NCI-H526 (cell line): ENCODE results near the gene TEKT2.

Experiments used
- DNase-seq, 2 experiments: peaks; one replicate each; lab custom pipeline; 2025; lab: John Stamatoyannopoulos, UW

The TEKT2 gene

DNA sequence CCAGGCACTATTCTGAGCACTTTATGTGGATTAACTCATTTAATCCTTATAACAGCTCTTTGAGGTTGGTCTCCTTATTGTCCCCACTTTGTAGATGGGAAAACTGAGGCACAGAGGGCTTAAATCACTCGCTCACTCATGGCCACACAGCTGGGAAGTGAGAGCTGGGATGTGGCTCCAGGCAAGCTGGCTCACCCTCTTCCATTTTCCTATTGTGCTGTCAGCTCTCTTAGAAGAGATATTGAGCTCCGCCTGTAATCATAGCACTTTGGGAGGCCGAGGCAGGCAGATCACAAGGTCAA lies 45.0 kb downstream of the TEKT2 start:
- no peak for DNase-seq

DNA sequence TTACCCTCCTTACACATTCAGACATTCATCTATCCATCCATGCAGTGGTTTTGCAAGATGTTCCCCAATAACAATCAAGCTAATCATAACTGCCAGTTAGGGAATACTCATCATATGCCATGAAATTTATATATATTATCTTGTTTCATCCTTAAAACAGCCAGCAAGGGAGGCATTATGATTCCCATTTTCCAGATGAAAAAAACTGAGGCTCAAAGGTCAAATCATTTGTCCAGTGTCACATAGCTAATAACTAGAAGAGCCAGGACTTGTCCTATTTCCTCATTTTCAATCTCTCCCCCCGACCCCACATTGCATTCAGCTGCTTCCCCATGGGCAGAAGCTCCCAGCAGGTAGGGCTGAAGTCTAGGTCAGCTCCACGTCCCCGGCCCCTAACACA lies 48.1 kb downstream of the TEKT2 start:
- DNase-seq, result no peak

DNA sequence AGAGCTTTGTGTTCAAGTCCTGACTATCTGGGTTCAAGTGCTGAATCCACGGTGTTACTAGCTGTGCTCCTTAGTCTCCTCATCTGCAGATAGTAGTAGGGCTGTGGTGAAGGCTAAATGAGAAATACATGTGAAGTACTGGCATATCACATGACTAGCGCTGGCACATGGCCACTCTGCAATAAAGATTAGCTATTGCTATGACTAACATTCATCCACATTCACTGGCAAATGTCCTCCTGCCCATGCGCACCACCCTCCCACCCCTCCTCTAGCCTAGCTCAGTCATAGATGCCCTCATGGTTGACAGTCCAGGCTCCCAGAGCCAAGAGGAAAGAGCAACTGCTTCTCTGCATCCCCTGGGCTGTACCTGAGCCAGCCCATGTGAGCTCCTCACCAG lies 49.6 kb downstream of the TEKT2 start:
- DNase-seq, result no peak

DNA sequence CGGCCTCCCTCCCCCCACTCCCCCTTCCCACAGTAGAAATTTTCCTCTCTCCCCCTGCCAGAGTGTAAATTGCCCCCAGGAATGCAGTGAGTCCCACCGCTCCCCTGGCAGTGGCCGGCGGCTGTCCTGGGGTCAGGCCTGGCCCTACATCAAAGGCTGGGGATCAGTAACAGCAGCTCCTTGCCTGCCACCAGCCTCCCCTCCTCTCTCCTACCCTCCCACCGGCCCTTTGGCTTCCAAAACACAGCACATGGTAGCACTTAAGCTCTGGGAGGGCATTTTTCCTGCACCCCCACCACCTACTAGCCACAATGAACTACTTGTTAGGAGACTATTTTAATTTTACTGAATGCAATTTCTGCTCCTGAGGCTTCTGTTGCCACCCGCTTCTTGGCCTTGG lies 50.1 kb downstream of the TEKT2 start:
- DNase-seq, result no peak

DNA sequence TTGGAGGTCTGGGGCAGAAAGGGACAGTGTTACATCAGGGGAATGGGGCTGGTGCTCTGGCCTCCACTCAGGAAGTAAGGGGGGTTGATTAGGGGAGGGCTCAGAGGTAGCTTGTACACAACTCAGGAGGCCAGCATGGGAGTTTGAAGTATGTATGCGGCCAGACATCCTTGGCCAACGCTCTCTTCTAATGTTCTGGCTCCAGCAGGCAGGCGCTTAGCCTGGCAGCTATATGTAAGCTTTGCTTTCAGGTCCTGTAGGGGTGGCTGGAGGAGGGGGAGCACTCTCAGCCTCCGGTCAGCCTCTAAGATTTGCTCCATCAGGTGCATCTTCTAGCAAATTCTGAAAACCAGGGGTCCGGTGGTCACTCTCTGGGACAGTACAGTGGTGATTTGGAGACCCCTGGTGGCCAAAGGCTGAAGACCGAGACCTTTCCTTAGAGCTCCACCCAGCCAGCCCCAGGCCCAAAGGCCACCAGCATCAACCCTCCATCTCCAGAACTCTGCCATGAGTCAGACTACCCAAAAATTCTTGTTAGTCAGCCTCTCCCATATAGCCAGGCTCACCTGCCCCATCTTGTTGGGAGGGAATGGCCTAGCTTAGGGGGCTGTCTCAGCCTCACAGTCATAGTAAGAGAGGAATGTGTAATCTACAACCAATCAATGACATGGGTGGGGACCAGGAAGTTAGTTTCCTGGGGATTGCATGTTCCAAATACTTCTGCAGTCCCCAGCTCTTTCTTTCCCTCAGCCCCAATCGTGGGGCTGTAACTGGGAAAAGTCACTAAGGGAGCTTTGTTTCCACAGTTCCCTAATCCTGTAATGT lies 50.8 kb downstream of the TEKT2 start:
- peak; percentile 41 to 83 for DNase-seq

DNA sequence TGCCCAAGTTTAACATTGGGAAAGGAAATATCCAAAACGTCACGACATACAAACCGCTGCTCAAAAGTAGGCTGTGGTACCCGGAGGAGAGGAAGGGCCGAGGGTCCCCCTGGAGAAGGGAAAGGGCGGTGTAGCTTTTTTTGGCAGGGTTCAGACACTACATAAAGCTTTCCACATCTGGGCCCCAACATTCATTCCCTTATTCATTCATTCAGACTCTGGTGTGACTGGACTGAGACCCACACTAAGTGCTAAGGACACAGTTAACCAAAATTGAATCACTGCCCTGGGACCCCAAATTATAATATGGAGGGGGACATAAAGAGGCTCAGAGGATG lies 51.4 kb downstream of the TEKT2 start:
- no peak for DNase-seq

DNA sequence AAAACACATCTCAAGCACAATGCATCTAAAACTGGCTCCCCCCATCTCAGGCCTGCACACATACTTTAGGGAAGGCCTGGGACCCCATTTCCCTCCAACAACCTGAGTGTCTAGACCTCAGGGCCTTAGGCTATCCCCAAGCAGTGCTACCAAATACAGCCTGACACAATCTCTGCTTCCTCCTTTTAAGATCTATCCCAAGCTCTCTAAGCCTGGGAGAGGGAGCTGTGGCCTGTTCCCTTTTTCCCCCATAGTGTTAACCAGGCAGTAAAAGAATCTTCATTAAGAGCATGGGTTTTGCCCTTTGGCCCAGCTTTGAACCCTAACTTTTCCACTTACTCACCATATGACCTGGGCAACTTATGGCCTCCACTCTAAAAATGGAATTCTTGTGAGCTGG lies 51.9 kb downstream of the TEKT2 start:
- no peak for DNase-seq

DNA sequence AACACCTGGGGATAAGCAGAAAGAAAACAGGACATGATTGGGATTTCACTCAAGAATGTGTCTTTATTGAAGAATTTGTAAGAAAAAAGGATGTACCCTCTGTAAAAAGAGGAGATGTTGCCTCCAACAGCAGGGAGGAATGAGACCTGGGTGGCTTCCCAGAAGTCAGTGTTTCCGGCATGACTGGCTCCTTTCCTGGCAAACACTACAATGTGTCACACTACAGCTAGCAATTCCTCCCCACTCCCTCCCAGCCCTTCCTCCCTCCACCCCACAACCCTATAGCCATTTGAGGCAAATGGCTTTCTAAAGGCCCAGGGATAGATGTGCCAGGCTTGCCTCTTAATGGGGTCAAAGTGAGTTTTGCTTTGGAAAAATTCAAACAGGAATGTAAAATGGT lies 52.6 kb downstream of the TEKT2 start:
- DNase-seq, result no peak

DNA sequence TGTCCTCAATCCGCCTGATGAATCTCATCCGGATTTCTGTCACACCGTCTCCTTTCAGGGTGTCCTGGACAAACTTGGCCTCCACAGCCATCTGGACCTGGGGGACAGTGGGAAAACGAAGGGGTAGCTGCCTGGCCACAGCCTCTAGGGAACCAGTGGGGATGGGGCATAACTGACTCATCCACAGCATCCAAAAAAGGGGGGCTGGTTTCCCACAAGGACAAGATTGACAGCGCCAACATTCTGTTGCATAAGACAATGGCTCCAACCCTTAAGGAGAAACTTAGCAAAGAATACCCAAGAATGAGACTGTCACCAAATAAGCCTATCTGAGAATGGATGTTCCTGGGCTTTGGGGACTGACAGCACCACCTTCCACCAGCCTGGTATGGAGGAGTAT lies 53.3 kb downstream of the TEKT2 start:
- DNase-seq, result no peak

DNA sequence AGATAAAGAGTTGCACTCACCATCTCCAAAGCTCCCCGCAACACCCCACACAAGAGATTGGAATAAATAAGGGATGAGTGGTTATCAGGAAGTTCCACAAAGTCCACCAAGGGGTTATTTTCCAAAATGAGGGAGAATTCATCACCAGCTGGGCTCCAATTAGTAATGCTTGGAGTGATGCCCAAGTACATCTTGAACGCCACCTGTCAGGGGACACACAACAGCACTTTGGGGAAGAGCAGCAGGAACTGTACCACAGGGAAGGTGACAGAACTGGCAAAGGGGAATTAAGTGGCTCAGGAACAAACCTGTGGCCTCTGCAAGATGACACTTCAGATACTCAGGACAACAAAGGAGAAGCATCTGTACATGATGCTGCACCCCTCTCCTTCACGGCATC lies 53.9 kb downstream of the TEKT2 start:
- DNase-seq, result no peak
